Measurements from ENCODE around the gene MYL6B. TPM values are rescaled to one million over a fixed set of nuclear protein-coding genes. Genes with fewer than 3 reads are reported as not detected.

The MYL6B gene
- total and polyA plus RNA-seq, 8 donors = 4.9 to 98.1 (median 24.3) TPM; not detected in 1

DNA sequence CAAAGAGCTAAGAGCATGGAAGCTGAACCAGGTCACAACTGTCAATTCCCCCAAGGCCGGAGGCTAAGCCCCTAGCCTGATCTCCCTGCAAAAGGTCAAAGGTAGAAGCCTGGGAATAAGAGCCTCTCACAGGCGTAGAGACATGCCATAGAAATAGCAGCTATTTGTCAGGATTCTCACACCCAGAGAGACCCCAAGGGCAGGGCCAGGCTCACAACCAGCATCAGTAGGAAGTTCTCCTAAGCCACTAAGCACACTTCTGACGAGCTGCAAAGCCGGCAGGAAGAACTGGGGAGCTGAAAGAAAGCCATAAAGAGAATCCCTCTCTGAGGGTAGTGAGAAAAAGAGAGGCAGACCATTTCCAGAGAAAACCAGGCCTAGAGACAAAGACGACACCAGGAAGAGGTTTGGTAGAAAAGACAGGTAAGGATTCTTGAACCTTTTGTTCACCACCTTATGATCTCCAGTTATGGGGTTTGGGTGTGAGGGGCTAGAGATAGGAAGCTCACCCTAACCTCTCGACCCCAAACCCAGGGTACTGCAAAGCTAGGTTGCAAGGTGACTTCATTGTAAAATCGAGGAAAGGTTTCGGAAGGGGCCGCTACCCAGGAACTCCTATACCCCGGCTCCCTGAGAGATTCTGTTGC lies 35.9 kb downstream of the MYL6B start:
- TF ChIP-seq POLR2AphosphoS5 (IDR thresholded peaks at IDR 0.05) (no peak), POLR2A (IDR thresholded peaks at IDR 0.05) (no peak), EP300 (IDR thresholded peaks at IDR 0.05) (no peak)
- TF ChIP-seq, protein P1, sequence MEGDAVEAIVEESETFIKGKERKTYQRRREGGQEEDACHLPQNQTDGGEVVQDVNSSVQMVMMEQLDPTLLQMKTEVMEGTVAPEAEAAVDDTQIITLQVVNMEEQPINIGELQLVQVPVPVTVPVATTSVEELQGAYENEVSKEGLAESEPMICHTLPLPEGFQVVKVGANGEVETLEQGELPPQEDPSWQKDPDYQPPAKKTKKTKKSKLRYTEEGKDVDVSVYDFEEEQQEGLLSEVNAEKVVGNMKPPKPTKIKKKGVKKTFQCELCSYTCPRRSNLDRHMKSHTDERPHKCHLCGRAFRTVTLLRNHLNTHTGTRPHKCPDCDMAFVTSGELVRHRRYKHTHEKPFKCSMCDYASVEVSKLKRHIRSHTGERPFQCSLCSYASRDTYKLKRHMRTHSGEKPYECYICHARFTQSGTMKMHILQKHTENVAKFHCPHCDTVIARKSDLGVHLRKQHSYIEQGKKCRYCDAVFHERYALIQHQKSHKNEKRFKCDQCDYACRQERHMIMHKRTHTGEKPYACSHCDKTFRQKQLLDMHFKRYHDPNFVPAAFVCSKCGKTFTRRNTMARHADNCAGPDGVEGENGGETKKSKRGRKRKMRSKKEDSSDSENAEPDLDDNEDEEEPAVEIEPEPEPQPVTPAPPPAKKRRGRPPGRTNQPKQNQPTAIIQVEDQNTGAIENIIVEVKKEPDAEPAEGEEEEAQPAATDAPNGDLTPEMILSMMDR (IDR thresholded peaks at IDR 0.05) = no peak
- H3K27ac ChIP-seq = peak overlapping the region; percentile 93 to 98 (median 95)
- DNase-seq = peak in 1 of 2 donors; percentile 36
- H3K4me3 ChIP-seq = peak overlapping the region; percentile 85 to 98 (median 90)
- peaks cover 14 to 34% (median 22%) of the 10 kb centered on the region in 4 donors for H3K4me1 ChIP-seq
- H3K9me3 ChIP-seq = no peaks in the 10 kb centered on the region
- no peaks in the 10 kb centered on the region for H3K27me3 ChIP-seq
- intact Hi-C loops (cut with DNase I; ENCODE audit: low total_unique reads) = loop anchor here (5.0 kb wide), 1 partner anchor 56 kb away; no protein-coding TSS in a partner anchor
- H3K36me3 ChIP-seq = peaks cover 30 to 37% (median 36%) of the 10 kb centered on the region in 4 donors
- 6 to 10% (median 8%) methylated on average over 10 of the region's 10 CpGs for WGBS, 5 donors

DNA sequence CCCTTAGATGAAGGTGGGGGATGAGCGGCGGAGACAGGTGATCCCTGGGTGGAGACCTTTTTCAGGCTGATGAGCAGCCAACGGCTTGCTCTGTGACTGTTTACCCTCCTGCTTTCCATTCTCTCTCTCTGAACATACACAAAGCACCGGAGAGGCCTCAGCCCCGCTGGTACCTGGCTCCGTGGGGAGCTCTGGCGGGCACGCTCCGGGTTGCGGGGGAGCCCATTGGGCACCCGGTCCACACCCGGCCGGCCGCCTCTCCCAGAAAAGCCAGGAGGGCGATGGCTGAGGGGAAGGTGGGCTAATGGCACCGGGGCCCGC lies 36.4 kb downstream of the MYL6B start:
- TF ChIP-seq POLR2A (IDR thresholded peaks at IDR 0.05) (no peak), POLR2AphosphoS5 (IDR thresholded peaks at IDR 0.05) (no peak), EP300 (IDR thresholded peaks at IDR 0.05) (no peak)
- TF ChIP-seq, protein P1 (IDR thresholded peaks at IDR 0.05) = no peak
- Histone ChIP-seq H3K27ac (peak overlapping the region; percentile 93 to 98 (median 95)), H3K27me3 (no peaks in the 10 kb centered on the region), H3K4me1 (peaks cover 14 to 34% (median 22%) of the 10 kb centered on the region in 4 donors), H3K36me3 (peaks cover 25 to 32% (median 31%) of the 10 kb centered on the region in 4 donors), H3K4me3 (peak overlapping the region; percentile 85 to 98 (median 90)), H3K9me3 (no peaks in the 10 kb centered on the region)
- 0 to 1% (median 0%) methylated on average over 14 to 17 of the region's 17 CpGs for WGBS, 5 donors
- intact Hi-C loops (cut with DNase I; ENCODE audit: low total_unique reads) = loop anchor here (5.0 kb wide), 1 partner anchor 56 kb away; no protein-coding TSS in a partner anchor
- DNase-seq = no peak

DNA sequence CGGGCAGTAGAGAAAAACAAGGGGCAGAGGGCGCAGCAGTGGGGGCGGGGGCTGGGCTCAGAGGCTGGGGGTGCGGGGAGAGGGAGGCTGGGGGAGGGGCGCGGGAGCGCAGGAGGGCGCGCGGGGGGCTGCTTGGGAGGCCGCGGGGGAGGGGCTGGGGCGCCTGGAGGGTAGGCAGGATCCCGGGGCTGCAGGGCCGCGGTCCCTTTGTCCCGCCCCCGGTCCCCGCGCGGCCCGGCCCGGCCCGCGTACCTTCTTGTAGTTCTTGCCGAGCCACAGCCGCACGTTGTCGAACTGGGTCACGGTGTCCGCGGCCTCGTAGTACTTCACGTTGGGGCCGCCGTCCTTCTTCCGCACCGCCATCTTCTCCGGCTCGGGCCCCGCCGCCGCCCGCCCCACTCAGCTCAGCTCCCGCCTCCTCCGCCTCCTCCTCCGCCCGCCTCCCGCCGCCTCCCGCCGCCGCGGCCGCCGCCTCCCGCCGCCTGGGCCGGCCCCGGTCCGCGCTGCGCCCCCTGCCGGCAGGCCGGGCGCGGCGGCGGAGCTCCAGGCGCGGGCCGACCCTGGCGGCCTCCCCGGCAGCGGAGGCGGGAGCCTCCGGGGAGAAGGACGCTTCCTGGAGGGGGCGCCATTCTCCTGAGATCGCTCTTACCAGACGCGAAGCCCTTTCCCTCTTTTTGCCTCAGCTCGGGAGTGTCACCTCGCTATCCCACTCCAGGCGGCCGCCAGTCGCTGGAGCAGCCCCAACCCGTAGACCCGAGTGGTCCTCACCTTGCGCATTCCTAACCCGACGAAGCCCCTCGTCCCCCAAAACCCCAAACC lies 36.9 kb downstream of the MYL6B start, which contains the start of gene SMARCC2:
SMARCC2 (minus strand) TSS at position 385 of the 819 bp plus-strand sequence; CDS start at position 363, 22 bp downstream.
- peaks cover 14 to 34% (median 22%) of the 10 kb centered on the region in 4 donors for H3K4me1 ChIP-seq
- no peaks in the 10 kb centered on the region for H3K9me3 ChIP-seq
- TF ChIP-seq POLR2AphosphoS5 (IDR thresholded peaks at IDR 0.05) (peak in 2 of 3 donors; percentile 48 to 52), EP300 (IDR thresholded peaks at IDR 0.05) (no peak), POLR2A (IDR thresholded peaks at IDR 0.05) (no peak)
- TF ChIP-seq, protein P1 (IDR thresholded peaks at IDR 0.05) = peak in 5 of 7 experiments; percentile 27 to 82 (median 64)
- WGBS, 5 donors = 1% methylated on average over 15 to 88 of the region's 93 CpGs
- H3K27ac ChIP-seq = peak within 1 kb of the TSS; percentile 93 to 98 (median 95)
- H3K4me3 ChIP-seq = peak within 1 kb of the TSS; percentile 85 to 98 (median 90)
- no peaks in the 10 kb centered on the region for H3K27me3 ChIP-seq
- peaks cover 20 to 26% (median 26%) of the 10 kb centered on the region in 4 donors for H3K36me3 ChIP-seq
- DNase-seq = peak; percentile 92 to 95
- intact Hi-C loops (cut with DNase I; ENCODE audit: low total_unique reads) = loop anchor here (5.0 kb wide), 1 partner anchor 57 kb away; no protein-coding TSS in a partner anchor
